Posterior cingulate gyrus (tissue), 11 donors: Measurements from ENCODE around the gene POPDC3.
"Not testable (repeated sequence)": the region's sequence is repeated elsewhere in the genome, so short reads cannot be mapped to it uniquely, and the experiment has no call there.

Source experiments
- DNase-seq, 10 donors: peaks; one replicate each; pipeline versions ENCODE4 v3.0.0 to v3.0.0-alpha.2; 2020 to 2021; ENCODE audit warnings: mixed read lengths in 3 of 10
- intact Hi-C: fragments of 100-400 bp; cut with DNase I; formaldehyde crosslinking; loops from one replicate; pipeline ENCODE4 v1.15.1; 2023

The POPDC3 gene, protein sequence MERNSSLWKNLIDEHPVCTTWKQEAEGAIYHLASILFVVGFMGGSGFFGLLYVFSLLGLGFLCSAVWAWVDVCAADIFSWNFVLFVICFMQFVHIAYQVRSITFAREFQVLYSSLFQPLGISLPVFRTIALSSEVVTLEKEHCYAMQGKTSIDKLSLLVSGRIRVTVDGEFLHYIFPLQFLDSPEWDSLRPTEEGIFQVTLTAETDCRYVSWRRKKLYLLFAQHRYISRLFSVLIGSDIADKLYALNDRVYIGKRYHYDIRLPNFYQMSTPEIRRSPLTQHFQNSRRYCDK

DNA sequence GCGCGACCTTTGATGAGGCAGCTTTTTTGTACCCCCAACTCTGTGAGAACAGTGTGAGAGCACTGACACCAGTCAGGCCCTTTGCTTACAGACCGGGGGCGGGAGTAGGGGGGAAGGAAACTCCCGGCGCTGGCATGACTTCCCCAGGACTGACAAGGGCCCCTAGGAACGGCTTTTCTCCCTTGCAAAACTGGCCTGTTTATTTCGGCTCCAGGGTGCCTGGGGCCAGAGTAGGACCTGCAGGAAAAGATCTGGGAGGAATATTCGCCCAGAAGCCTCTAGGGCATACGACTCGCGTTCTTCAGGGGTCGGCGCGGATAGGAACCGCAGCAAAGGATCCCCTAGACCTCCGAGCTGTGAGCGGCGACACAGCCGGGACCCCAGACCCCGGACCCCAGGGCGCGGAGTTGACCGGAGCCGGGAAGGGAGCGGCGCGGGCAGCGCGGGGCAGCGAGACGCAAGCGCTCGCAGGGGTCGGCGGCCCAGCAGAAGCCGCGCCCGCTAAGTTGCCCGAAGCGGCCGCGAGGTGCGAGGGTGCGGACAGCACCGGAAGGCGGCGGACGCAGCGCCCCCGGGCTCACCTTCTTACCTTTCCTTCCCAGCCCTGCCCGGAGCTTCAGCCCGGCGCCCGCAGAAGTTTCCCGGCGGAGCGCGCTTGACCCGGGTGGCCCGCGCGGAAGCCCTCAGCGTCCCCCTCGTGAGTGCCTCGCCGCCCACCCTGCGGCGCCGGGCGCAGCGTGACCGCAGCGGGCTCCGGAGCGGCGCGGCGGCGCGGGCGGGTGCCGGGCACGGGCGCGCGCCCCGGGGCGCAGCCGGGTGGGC is at the start of gene POPDC3:
Gene POPDC3 (minus strand): TSS at position 771 of the 822 bp plus-strand sequence. CDS start 18,105 bp downstream, outside the sequence.
- intact Hi-C loops, result loop anchor here (5.0 kb wide), 1 partner anchor 223 kb away; the partner anchor contains the start of gene PREP

DNA sequence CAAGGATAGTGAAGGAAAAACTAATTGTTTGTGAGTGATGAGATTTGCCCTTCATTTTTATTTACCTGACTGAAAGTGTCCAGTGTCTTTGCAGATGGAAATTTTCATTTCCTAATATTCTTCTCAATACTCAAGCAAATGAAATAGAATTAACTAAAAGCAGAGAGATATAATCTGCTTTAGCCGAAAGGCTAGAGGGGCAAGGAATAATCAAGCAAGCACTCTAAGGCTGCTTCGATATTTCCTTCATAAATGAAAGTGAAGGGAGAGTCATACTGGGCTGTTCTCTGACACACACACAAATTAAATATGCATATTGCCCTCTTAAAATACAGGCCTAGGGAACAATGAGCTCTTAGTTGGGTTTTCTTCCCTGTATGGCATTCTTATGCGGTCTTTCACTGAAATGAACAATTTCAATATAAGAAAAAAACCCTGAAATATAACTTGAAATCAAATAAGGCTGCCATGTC is 47.5 kb upstream of the POPDC3 start:
- intact Hi-C loops, result no loop called here

More for the DNA sequence above, at the start of gene POPDC3:
- DNase-seq, result peak in 7 of 10 donors; percentile 13 to 88 (median 27)

DNA sequence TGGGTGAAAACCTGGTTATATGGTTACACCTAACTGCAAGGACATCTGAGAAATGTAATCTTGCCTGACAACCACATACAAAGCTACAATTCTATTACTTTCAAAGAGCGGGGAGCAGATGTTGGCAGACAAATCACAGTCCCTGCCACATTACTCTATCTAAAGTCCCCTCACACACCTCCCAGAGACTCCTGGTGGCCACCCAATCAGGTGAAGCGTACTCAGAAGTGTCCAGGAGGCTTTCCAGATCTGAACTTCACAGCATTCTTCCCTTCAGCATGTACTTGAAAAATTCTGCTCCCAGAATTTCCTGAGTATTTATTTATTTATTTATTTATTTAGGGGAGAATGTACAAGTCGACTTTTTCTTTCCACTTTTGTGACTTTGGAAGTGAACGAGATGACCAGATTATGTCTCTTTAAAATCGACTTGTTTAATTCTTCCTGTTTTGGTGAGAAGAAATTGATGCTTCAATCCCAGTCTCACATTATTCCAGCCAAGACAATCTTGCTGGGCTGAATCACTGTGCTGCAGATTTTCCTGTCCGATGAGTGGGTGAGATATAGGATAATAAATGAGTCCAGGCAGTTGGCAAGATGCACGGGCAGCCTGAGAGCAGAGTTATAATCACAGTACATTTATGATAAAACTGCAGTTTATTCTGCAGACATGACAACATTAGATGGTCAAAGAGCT is 46.9 kb upstream of the POPDC3 start:
- intact Hi-C loops, result no loop called here
- DNase-seq, result peak in 2 of 10 donors; percentile 48 to 59

More for the DNA sequence above, 47.5 kb upstream of the POPDC3 start:
- DNase-seq, result no peak

DNA sequence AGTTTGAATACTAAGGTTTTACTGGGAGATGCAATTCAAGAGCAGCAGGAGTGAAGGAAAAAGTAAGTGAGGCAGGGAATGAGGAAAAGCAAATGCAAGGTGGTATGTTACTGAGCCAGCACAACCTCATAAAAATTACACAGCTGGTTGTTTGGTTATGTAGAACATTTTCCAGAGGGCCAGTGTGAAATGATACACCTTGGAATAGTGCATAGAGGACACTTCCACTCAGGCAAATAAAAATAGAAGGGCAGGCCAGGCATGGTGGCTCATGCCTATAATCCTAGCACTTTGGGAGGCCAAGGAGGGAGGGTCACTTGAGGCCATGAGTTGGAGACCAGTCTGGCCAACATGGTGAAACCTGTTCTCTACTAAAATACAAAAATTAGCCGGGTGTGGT is 43.4 kb upstream of the POPDC3 start:
- intact Hi-C loops, result no loop called here
- no peak for DNase-seq

DNA sequence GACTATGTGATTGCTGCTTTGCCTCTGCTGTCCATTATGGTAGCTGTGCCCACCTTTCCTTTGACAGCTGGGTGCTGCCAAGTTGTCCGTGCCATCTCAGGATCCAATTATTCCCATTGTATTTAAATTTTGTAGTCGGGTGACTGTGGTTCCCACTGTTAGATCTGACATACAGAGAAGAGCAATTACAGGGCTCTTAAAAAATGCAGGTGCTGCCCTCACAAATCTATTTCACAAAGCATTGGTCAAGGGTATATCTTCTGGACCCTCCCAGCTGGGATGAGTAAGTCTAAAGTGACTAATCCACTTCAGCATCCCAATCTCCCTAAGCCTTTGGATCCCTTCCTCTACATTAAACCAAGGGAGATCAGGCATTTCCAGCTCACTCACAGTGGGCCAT is 41.4 kb upstream of the POPDC3 start:
- DNase-seq, intact Hi-C loops: not testable (repeated sequence)

DNA sequence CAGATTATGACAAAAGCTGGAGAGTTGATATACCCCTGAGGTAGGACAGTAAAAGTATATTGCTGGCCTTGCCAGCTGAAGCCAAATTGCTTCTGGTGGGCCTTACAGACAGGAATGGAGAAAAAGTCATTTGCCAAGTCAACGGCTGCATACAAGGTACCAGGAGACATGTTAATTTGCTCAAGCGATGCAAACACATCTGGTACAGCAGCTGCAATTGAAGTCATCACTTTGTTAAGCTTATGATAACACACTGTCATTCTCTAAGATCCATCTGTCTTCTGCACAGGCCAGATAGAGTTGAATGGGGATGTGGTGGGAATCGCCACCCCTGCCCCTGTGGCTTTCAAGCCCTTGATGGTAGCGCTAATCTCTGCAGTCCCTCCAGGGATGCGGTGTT is 40.4 kb upstream of the POPDC3 start:
- no peak for DNase-seq

DNA sequence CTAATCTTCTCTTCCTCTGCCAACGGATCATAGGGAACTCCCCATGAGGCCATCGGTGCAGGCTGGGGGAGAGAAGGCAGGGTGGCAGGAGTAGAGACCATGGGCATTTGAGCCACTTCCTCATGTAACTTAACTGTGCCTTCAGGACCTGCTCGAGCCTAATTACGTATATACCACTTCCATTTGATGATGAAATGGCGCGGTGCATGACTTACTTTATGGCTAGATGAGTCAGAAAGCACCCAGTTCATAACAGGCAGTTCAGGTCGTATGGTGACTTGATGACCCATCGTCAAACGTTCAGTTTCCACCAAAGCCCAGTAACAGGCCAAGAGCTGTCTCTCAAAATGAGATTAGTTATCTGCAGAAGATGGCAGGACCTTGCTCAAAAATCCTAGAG is 39.4 kb upstream of the POPDC3 start:
- DNase-seq, intact Hi-C loops: not testable (repeated sequence)

More for the DNA sequence above, 40.4 kb upstream of the POPDC3 start:
- intact Hi-C loops, result no loop called here

DNA sequence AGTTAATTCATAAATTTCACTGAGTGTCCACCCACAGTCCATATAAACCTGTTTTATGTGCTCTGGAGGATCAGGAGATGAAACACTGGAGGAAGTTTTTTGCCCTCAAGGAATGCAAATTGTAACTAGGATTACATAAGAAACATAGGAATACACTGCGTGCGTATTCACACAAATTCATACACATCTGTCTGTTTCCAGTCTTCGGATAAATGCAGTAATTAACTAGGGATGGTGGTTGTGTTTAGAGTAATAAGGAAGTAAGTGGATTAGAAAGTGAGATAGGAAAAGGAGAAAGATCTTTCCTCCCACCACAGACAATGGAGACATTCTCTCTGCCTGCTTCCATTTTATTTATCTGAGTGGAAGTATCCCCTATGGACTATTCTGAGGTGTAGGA is 35.7 kb upstream of the POPDC3 start:
- no peak for DNase-seq
- intact Hi-C loops, result no loop called here

DNA sequence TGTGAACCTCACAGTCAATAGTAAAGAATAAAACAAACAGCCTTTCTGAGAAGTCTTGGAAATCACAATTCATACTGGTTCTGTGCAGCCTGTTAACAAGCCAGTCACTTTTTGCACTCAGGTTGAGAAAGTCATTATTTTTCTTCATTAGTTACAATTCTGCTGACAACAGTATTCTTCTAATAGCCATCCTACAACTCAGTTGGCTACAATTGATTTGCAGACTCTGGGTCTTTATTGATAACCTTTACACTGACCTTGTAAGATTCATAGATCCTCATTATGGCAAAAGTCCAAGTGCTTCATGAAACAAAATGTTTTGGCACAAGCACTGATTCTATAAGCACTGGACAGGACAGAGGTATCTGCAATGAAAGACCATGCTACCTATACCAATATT is 34.9 kb upstream of the POPDC3 start:
- intact Hi-C loops, result no loop called here
- no peak for DNase-seq

DNA sequence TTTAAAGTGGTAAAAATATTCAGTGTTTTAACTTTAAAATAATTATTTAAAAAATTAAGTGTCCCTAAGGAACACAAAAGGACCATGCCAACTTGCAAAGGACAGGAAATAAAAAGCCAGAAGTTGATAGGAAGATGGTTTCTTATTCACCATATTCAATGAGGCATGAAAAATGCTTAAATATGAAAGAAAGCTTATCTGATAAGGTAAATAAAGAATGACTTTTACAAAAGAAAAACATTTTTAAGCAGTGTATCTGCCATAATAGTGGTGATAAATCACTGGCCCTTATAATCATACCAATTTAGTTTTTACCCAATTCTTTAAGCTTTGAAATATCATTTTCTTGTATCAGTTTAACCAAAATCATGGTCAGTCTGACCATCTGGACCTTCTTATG is 33.5 kb upstream of the POPDC3 start:
- intact Hi-C loops, result no loop called here
- no peak for DNase-seq

DNA sequence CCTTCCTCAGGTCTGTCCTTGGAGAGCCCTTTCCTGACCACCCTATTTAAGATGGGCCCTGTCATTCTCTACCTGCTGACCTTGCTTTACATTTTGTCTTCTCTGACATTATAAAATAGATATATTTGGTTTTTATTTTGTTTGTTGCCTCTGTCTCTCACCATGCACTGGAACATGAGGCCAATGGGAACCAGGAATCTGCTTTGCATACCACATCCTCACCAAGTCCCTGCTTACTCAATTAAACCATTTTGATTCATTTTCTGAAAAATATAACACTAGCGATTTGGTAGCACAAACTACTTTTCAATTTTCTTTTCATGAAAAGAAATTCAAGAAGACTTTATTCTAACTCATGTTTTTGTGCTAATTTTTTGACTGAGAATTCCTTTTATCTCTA is 32.8 kb upstream of the POPDC3 start:
- DNase-seq, result no peak
- intact Hi-C loops, result no loop called here

DNA sequence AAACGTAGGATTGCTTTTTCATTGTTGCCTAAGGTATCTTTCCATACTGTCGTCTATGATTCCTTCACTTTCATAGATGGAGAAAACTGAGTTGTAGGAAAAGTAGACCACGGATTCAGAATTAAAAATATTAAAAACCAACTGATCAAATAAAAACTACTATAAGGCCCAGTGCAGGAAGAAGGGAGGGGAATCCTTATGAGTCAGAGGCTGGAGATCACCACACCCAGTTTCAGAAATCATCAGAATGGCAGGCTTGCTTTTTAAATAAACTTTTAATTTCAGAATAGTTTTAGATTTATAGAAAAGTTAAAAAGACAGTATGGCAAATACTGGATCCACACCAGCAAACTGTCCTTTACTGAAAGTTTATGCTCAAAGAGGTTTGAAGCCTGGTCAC is 32.0 kb upstream of the POPDC3 start:
- intact Hi-C loops, result no loop called here
- no peak for DNase-seq

DNA sequence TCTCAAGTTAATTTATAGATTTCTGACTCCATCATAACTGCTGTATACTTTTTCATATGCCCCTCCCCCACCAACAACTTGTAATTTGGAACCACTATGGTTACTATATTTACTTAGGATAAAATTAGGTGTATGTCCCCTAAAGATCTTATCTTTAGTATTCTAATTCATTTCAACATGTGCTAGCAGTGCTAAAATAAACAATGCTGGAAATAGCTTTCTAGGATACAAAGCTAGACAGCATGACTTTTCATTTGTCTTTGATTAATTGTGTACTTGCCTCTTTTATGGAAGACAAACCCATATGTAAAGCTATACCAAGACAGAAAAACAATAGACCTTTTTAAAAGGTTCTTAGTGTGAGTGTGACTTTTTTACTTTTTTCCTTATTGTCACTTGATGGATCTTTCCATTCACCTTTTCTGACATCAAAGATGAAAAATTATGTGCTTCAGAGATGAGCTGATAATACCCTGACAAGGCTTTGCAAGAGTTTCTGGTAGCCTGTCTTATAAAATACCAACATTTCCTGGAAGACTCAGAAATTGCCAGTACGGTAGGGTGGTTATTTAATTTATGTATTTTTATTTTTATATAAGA is 31.2 kb upstream of the POPDC3 start:
- no peak for DNase-seq
- intact Hi-C loops, result no loop called here

DNA sequence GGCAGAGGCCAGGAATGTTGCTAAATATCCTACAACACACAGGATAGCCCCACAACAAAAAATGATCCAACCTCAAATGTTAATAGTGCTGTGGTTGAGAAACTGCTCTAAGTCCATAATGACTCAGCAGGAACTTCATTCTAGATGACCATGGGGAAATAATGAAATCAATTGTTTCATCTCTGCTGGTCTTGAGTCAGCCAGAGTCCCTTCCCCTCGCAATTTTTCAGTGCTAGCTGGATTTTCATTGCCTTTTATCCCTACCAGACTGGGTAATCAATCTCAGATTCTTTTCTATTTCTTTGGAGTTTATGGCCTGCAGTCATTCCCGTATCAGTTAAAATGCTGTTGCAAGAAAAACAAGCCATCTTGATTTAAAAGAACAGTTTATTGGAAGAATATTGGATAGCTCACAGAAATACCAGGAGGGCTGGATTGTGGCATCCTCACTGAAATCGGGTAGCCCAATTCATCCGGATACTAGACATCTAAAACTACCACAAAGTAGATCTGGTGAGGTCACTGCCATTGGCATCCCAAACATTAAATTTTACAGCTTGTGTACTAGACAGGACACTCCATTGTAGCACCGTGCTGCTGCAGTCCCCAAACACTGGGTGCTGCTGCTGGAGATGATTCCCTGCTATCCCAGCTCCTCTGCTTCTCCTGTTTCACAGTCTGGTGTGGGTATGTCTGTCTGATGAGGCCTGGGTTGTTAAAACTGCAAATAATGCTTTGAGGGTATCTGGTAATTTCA is 30.3 kb upstream of the POPDC3 start:
- DNase-seq, result no peak
- intact Hi-C loops, result no loop called here

DNA sequence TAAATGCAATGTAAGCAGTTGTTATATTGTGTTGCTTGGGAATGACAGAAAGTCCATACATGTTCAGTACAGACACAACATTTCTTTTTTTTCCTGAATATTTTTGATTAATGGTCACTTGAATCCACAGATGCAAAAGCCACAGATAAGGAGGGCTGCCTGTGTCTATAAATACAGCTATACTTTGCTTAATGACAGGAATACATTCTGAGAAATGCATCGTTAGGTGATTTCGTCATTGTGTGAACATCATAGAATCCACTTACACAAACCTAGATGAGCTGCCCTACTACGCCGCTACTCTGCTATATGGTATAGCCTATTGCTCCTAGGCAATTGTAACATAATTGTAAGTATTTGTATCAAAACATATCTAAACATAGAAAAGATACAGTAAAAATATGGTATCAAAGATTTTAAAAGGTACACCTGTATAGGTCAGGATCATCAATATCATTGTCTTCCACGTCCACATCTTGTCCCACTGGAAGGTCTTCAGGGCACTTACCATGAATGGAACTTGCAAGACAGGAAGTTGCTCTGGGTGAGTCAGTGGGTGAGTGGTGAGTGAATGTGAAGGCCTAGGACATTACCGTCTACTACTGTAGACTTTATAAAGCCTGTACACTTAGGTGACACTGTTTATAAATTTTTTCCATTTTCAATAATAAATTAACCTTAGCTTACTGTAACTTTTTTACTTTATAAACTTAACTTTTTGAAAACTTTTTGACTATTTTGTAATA is 27.9 kb upstream of the POPDC3 start:
- no peak for DNase-seq
- intact Hi-C loops, result no loop called here

DNA sequence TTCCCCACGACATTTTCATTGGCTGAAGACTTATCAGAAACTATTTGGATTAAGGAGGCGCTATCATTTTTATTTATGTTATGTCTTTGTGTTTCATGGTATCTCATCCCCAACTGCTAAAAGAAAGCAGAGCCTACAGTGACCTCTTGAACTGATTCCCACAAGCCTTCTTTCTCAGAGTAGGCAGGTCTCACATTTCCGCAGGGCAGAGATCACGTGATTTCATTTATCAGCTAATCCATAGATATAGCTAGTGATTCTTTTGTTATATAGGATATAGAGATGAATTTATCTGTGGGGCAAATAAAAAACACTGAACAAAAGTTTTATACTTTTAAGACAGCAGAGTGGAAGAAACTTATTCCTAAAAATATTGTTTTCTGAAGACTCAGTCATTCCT is 25.0 kb upstream of the POPDC3 start:
- intact Hi-C loops, result no loop called here
- no peak for DNase-seq

DNA sequence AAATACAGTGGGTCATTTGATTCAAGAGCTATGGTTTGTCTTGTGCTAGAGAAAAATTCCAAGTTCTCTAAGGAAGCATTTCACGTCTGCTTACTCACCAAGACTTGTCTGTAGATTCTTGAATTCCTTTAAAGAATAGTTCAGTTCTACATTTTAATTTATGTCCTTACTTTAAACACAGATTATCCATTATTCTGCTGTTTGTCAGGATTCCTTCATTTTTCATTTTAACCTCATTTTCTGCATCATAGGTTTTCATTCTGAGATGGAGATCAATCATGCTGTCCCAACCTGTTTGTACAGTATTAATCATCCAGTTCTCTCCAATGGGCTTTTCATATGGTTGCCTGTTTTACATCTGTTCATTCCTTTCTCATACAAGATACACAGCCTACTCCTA is 24.5 kb upstream of the POPDC3 start:
- intact Hi-C loops, result no loop called here
- no peak for DNase-seq

DNA sequence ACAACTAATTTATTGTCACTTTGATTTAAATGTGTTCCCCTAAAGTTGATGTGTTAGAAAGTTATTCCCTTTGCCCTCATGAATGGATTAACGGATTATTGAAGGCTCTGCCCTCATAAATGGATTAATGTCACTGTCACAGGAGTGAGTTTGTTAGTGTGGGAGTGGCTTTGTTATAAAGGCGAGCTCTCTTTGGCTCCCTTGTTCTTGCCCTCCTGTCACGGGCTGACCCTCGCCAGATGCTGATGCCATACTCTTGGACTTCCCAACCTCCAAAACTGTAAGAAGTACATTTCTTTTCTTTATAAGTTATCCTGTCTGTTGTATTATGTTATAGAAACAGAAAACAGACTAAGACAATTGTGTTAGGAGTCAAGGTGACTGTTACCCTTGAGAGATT is 22.7 kb upstream of the POPDC3 start:
- intact Hi-C loops, result no loop called here

DNA sequence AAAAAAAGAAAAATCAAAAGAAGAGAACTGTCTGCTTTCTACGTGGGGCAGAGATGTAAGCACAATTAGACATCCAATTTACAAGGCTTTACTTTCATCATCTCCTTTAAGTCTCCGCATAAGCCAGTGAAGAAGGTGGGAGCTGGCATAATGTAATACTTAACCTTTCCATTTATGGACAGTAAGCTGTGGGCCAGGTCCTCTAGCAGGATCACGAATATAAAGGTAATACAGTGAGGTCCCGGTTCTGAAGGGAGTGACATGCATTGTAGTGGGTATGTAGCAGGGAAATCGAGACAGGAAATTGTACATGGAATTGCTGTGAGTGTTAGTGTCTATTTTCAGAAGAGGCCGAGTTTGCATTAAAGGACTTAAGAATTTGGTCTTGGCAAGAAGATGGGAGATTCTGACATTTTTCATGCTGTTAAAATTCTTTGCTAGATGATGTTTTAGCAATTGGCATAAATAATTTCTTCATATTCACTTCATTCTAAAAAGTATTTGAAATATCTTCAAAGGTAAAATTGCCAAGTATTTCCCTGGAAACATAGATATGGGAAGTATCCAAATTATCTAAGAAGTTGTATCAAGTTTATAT is 20.4 kb upstream of the POPDC3 start:
- DNase-seq, result no peak
- intact Hi-C loops, result no loop called here

More for the DNA sequence above, 22.7 kb upstream of the POPDC3 start:
- DNase-seq, result no peak
